Esophagus muscularis mucosa (tissue), 4 donors: Measurements from ENCODE around the gene SLIT1. TPM values are rescaled to one million over a fixed set of nuclear protein-coding genes. Genes with fewer than 3 reads are reported as not detected.

Source experiments
- DNase-seq: peaks from one replicate; pipeline ENCODE4 v3.0.0-alpha.2; 2017; ENCODE audit errors: extremely low spot score
- H3K27ac ChIP-seq, 4 donors: fragments of 200-600 bp; sonication (generic); replicated peaks in 1 of 4; 1 replicate in 3 of 4; 2 replicates in 1 of 4; pipeline ENCODE4 v1.5.1; 2016 to 2019; ENCODE audit warnings: mild to moderate bottlenecking in 1 of 4
- H3K27me3 ChIP-seq, 4 donors: fragments of 200-600 bp; sonication (generic); one replicate each; pipeline versions ENCODE4 v1.5.1 to v1.6.0; 2016 to 2019
- H3K36me3 ChIP-seq, 4 donors: fragments of 200-600 bp; sonication (generic); one replicate each; pipeline ENCODE4 v1.5.1; 2016 to 2019
- H3K4me1 ChIP-seq, 4 donors: fragments of 200-600 bp; sonication (generic); one replicate each; pipeline ENCODE4 v1.5.1; 2016 to 2019
- H3K4me3 ChIP-seq, 4 donors: fragments of 200-600 bp; sonication (generic); 1 replicate in 2 of 4; 2 replicates in 2 of 4; pipeline ENCODE4 v1.5.1; 2016 to 2019; ENCODE audit warnings: mild to moderate bottlenecking in 4 of 4, moderate library complexity in 1 of 4
- H3K9me3 ChIP-seq, 4 donors: fragments of 200-600 bp; sonication (generic); 1 replicate in 3 of 4; 2 replicates in 1 of 4; pipeline ENCODE4 v1.5.1; 2016 to 2019
- EP300 ChIP-seq: sonication (generic); formaldehyde crosslinking; IDR thresholded peaks from one replicate; pipeline ENCODE4 v1.6.1; 2017; ENCODE audit warnings: antibody characterized with exemption
- POLR2A ChIP-seq: fragments of 450-650 bp; IDR thresholded peaks from one replicate; pipeline ENCODE4 v1.6.1; 2017; ENCODE audit warnings: antibody characterized with exemption, moderate library complexity, mild to moderate bottlenecking, low read depth
- POLR2AphosphoS5 ChIP-seq, 2 donors: sonication (generic); formaldehyde crosslinking; IDR thresholded peaks; one replicate each; pipeline ENCODE4 v1.6.1; 2017; ENCODE audit warnings: antibody characterized with exemption in 2 of 2
- WGBS: methylation state at CpG from one replicate; pipeline ENCODE4 v1.1.5; 2018; 5-methylcytosine and 5-hydroxymethylcytosine counted together
- intact Hi-C: fragments of 100-400 bp; cut with DNase I; formaldehyde crosslinking; loops from one replicate; pipeline ENCODE4 v1.15.1; 2023
- total RNA-seq, 4 donors: library from RNA; depleted of rRNA; stranded (reverse); fragments of >200 nt; gene quantifications; one replicate each; pipeline versions ENCODE4 v1.1.0 to v1.2.1, GENCODE V29; 2016
- TF ChIP-seq, protein P1 (sequence below), 3 experiments: fragments of 200-600 bp in 2 of 3; fragments of 450-650 bp in 1 of 3; sonication (generic) in 2 of 3; IDR thresholded peaks; one replicate each; pipeline ENCODE4 v1.5.1; 2017 to 2019; ENCODE audit warnings: antibody characterized with exemption in 3 of 3, mild to moderate bottlenecking in 2 of 3, moderate library complexity in 1 of 3

SLIT1 gene
- total RNA-seq, 4 donors from 2014 or later = 0.13 to 0.42 (median 0.31) TPM

DNA sequence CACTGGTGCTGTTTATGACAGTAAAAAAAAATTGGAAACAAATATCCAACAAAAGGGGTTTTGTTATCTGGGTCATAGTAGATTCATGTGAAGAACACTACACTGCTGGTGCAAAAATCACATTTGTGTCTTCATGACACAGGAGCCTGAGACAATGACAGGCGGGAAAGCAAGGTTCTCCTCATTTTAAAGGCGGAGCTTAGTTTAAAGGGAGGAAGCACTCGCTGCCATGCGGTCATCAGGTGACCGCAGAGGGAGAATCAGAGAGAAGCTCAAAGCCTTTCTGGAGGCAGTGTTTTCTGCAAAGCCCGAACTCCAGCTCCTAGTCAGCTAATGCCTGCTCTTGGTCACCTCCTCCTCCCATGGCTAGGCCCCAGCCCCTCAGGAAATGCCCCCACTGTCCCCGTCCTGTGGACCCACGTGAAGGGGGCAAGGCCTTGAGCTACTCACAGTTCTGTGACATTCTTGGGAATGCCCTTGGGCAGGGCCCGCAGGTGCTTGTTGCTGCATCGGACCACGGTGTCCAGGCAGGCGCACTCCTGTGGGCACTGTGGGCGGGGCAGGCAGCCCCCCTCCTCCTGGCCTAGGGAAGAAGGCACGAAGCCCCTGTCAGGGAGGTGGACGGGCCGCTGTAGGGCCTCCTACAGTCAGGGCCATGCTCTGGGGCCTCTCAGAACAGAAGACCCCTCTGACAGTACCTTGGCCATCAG, 146.1 kb downstream of the SLIT1 start:
- TF ChIP-seq POLR2AphosphoS5 (IDR thresholded peaks at IDR 0.05) (no peak), POLR2A (no peak)
- Histone ChIP-seq H3K36me3 (no peaks in the 10 kb centered on the region), H3K9me3 (peaks cover 0 to 1% (median 0%) of the 10 kb centered on the region in 4 donors), H3K4me1 (peaks cover 8 to 15% (median 13%) of the 10 kb centered on the region in 4 donors), H3K27me3 (no peaks in the 10 kb centered on the region), H3K27ac (no peak overlapping the region), H3K4me3 (no peak overlapping the region)
- DNase-seq = no peak
- intact Hi-C loops = no loop called here
- WGBS = 93% methylated on average over 11 of the region's 16 CpGs

DNA sequence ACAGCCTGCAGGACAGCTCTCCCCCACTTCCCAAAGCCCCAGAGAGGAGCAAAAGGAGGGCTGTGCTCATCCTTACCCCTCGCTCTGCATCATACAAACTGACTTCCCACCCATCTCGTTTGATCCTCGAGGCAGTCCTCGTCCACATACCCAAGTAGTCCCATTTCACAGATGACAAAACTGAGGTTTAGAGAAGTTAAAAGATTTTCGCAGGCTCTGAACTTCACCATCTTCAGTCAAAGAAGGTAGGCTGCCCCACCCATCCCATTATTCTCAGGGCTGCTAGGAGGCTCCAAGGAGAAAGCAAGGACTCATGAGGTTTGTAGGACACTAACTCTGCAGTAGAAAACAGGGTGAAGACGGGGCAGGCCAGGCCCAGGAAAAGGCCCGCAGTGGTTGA, 147.1 kb downstream of the SLIT1 start:
- no peak overlapping the region for H3K4me3 ChIP-seq
- WGBS = 100% methylated on average over 7 of the region's 7 CpGs
- no peak for DNase-seq
- no peak for TF ChIP-seq POLR2A
- no peak for TF ChIP-seq POLR2AphosphoS5 (IDR thresholded peaks at IDR 0.05)
- no peak for TF ChIP-seq EP300
- TF ChIP-seq, protein P1, sequence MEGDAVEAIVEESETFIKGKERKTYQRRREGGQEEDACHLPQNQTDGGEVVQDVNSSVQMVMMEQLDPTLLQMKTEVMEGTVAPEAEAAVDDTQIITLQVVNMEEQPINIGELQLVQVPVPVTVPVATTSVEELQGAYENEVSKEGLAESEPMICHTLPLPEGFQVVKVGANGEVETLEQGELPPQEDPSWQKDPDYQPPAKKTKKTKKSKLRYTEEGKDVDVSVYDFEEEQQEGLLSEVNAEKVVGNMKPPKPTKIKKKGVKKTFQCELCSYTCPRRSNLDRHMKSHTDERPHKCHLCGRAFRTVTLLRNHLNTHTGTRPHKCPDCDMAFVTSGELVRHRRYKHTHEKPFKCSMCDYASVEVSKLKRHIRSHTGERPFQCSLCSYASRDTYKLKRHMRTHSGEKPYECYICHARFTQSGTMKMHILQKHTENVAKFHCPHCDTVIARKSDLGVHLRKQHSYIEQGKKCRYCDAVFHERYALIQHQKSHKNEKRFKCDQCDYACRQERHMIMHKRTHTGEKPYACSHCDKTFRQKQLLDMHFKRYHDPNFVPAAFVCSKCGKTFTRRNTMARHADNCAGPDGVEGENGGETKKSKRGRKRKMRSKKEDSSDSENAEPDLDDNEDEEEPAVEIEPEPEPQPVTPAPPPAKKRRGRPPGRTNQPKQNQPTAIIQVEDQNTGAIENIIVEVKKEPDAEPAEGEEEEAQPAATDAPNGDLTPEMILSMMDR (IDR thresholded peaks at IDR 0.05) = no peak
- H3K36me3 ChIP-seq = no peaks in the 10 kb centered on the region
- no peaks in the 10 kb centered on the region for H3K27me3 ChIP-seq
- H3K9me3 ChIP-seq = no peaks in the 10 kb centered on the region
- peaks cover 8 to 15% (median 13%) of the 10 kb centered on the region in 4 donors for H3K4me1 ChIP-seq
- H3K27ac ChIP-seq = no peak overlapping the region
- intact Hi-C loops = no loop called here

DNA sequence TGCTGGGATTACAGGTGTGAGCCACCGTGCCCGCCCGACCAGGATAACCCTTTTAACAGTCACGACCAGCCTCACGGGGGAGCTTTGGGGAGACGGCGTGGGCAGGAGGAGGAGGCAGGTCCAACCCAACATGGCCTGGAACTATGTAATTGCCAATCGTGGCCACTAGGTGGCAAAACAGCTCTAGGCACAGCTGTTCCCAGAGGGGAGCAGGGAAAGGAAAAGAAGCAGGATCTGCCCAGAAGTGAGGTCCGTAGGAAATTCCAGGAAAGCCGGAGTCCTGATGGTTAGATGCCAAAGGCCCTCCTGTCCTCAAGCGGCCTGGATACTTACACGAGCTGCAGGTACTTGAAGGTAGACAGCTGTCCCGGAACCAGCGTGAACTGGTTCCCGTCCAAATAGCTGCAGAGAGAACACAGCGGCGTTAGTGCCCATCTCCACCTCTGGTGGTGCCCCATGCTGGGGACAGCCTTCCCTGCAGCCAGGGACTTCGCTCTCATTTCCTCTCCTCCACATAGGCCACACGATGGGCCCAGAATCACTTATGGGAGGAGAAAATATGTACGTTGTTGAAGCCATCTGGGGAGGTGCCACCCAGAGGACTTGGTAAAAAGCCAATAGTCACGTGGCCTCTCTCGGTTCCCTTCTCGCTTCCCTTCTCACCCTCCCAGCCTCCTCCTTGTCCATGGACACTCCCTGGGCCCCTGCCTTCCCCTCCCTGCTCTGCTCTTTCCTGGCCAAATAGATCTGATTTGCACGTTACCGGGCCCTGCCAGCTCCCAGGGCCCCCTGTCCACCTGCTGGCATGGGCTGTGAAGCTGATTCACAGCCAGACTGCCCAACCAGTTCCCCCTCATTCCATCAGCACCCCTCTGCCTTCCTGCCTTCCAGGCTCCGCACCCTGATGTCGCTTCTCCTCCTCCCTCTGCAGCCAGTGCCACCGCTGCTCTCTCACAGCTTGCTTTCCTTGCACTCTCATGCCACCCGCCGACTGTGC, 148.1 kb downstream of the SLIT1 start:
- Histone ChIP-seq H3K9me3 (no peaks in the 10 kb centered on the region), H3K4me1 (peaks cover 8 to 15% (median 13%) of the 10 kb centered on the region in 4 donors), H3K27me3 (no peaks in the 10 kb centered on the region), H3K36me3 (no peaks in the 10 kb centered on the region), H3K27ac (peak overlapping the region in 1 of 4 donors; percentile 10), H3K4me3 (peak overlapping the region; percentile 38 to 59 (median 52))
- TF ChIP-seq EP300 (no peak), POLR2AphosphoS5 (IDR thresholded peaks at IDR 0.05) (peak in 1 of 2 donors; percentile 42)
- TF ChIP-seq, protein P1 (IDR thresholded peaks at IDR 0.05) = peak; percentile 82 to 89 (median 85)
- whole genome bisulfite sequencing = 26% methylated on average over 30 of the region's 30 CpGs
- intact Hi-C loops = no loop called here
- DNase-seq = peak; percentile 94

DNA sequence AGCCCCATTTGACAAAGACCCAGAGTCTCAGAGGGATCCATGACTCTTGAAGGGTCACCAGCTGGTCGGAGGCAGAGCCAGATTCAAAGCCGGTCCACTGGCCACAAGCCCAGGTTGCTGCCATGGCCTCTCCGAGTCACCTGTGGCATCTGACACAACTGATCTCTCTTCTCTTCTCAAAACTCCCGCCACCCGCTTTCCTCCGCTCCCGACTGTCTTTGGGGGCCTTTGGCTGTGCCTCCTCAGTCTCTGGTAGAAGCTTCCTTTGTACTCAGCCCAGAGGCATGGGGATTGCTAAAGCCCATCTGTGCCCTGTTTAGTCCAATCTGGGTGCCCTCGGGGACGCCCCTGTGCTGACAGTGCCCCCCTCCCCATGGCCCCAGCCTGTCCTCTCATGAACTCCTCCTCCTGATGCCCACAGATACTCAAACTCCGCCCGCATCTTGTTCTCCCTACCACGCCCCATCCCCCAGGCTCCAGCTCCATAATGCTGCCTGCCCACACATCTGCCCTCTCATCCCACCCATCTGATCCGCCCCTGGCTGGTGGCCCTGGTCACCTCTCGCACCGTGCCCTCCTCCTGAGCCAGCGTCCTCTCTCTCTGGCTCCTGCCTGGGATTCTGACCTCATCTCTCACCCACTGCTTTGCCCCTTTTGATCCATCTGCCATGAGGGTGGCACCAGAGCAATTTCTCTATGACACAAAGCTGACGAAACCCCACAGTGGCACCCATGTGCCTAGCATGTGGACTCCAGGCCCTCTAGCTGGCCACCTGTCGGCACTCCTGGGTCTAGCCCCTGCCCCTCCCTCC, 150.6 kb downstream of the SLIT1 start:
- TF ChIP-seq, protein P1 (IDR thresholded peaks at IDR 0.05) = no peak
- TF ChIP-seq POLR2AphosphoS5 (IDR thresholded peaks at IDR 0.05) (no peak), POLR2A (no peak)
- intact Hi-C loops = no loop called here
- H3K27me3 ChIP-seq = peaks cover 0 to 8% (median 0%) of the 10 kb centered on the region in 4 donors

More for the DNA sequence above, 150.6 kb downstream of the SLIT1 start:
- no peak overlapping the region for H3K27ac ChIP-seq
- no peaks in the 10 kb centered on the region for H3K9me3 ChIP-seq
- H3K36me3 ChIP-seq = no peaks in the 10 kb centered on the region
- DNase-seq = no peak
- H3K4me3 ChIP-seq = no peak overlapping the region
- H3K4me1 ChIP-seq = peaks cover 8 to 15% (median 13%) of the 10 kb centered on the region in 4 donors
- 90% methylated on average over 18 of the region's 18 CpGs for WGBS
